ENCODE measurements around the gene GABRB1.

DNA sequence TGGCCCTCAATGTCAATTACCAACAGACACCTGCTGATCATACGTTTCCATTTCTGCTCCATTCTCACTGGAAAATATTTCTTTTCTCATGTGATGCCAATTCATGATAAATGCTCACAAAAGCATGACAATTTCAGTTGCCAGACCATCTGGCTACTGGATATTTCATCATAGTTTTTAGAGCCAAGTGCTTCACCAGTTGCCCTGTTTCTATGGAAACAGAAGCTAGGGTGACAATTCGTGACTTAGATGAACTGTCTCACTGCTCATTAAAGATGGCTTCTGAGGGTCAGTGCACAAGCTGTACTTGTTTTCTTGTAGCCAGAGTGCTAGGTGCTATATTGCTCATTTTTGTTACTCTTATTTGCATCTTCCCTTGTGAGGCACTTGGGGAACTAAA is 247.3 kb downstream of the GABRB1 start:
- TF ChIP-seq YY1 (IDR thresholded peaks at IDR 0.05; ENCODE audit: insufficient read depth, insufficient read length): no peak
- TF ChIP-seq ZNF274 (IDR thresholded peaks at IDR 0.05; ENCODE audit: low read depth, low read length): no peak
